T-helper 1 cell treated with Interleukin-12 subunit alpha and Interleukin-12 subunit beta and Interleukin-4 antibody, amounts not matched to agents 30 ng/mL and 1 ng/mL, for 36 hours (primary cell): ENCODE measurements around the gene BBX. TPM values are rescaled to one million over a fixed set of nuclear protein-coding genes. Genes with fewer than 3 reads are reported as not detected.
"Not testable (repeated sequence)": the region's sequence is repeated elsewhere in the genome, so short reads cannot be mapped to it uniquely, and the experiment has no call there.

Experiments used
- intact Hi-C: fragments of 100-400 bp; cut with micrococcal nuclease; formaldehyde crosslinking; loops from one replicate; pipeline ENCODE4 v1.15.1; 2024
- total RNA-seq: library from RNA; stranded (reverse); gene quantifications from 2 replicates; pipeline ENCODE4 v1.2.3, GENCODE V29; 2022

BBX gene
- total RNA-seq, 1 donor from 2014 or later = 42.0 TPM

GRCh38 chr3:107829185-107829584, 306.4 kb downstream of the BBX start:
- intact Hi-C loops = no loop called here

GRCh38 chr3:107831590-107831989, 308.8 kb downstream of the BBX start:
- intact Hi-C loops = no loop called here

GRCh38 chr3:107833043-107833442, 310.3 kb downstream of the BBX start:
- intact Hi-C loops = no loop called here

- intact Hi-C loops = no loop called here
Observed at GRCh38 chr3:107833722-107834416, 311.1 kb downstream of the BBX start.

GRCh38 chr3:107835001-107835400, 312.2 kb downstream of the BBX start:
- intact Hi-C loops = not testable (repeated sequence)

GRCh38 chr3:107837895-107838612, 315.3 kb downstream of the BBX start:
- intact Hi-C loops = no loop called here

- intact Hi-C loops = no loop called here
Observed at GRCh38 chr3:107841831-107842230, 319.1 kb downstream of the BBX start.

- intact Hi-C loops = no loop called here
Observed at GRCh38 chr3:107842940-107843339, 320.2 kb downstream of the BBX start.

GRCh38 chr3:107845380-107846278, 322.9 kb downstream of the BBX start:
- intact Hi-C loops = loop anchor here (1.0 to 2.0 kb wide), 3 partner anchors 171 to 609 kb away; no protein-coding TSS in a partner anchor

- intact Hi-C loops = loop anchor here (1.0 to 2.0 kb wide), 3 partner anchors 172 to 610 kb away; no protein-coding TSS in a partner anchor
Observed at GRCh38 chr3:107846279-107846852, 323.6 kb downstream of the BBX start.

GRCh38 chr3:107847791-107848190, 325.0 kb downstream of the BBX start:
- intact Hi-C loops = loop anchor here (2.0 kb wide), 1 partner anchor 173 kb away; no protein-coding TSS in a partner anchor

GRCh38 chr3:107848351-107848915, 325.7 kb downstream of the BBX start:
- intact Hi-C loops = no loop called here

- intact Hi-C loops = no loop called here
Observed at GRCh38 chr3:107850681-107851080, 327.9 kb downstream of the BBX start.

- intact Hi-C loops = no loop called here
Observed at GRCh38 chr3:107853821-107854220, 331.1 kb downstream of the BBX start.

- intact Hi-C loops = no loop called here
Observed at GRCh38 chr3:107854733-107855132, 332.0 kb downstream of the BBX start.

- intact Hi-C loops = no loop called here
Observed at GRCh38 chr3:107855710-107856109, 332.9 kb downstream of the BBX start.

GRCh38 chr3:107857854-107858253, 335.1 kb downstream of the BBX start:
- intact Hi-C loops = no loop called here

- intact Hi-C loops = no loop called here
Observed at GRCh38 chr3:107858876-107859275, 336.1 kb downstream of the BBX start.
